Body of pancreas (tissue), 4 donors: ENCODE results near the gene FLT3. TPM values are rescaled to one million over a fixed set of nuclear protein-coding genes. Genes with fewer than 3 reads are reported as not detected.
A peak's percentile ranks its signal among the peaks of the same experiment; 100 is the strongest.

Source experiments
- ATAC-seq: fragments of 150-250 bp; one replicate; pipeline ENCODE4 v1.9.1; 2016
- DNase-seq, 4 donors: peaks; one replicate each; pipeline ENCODE4 v3.0.0-alpha.2; 2019
- H3K27ac ChIP-seq, 4 donors: fragments of 200-600 bp; sonication (generic); 1 replicate in 3 of 4; 2 replicates in 1 of 4; pipeline versions ENCODE4 v1.5.1 to v1.6.1; 2016 to 2019; ENCODE audit warnings: mild to moderate bottlenecking in 1 of 4, mixed read lengths in 1 of 4, moderate library complexity in 1 of 4
- H3K27me3 ChIP-seq, 2 donors: fragments of 200-600 bp; sonication (generic); one replicate each; pipeline ENCODE4 v1.6.0; 2016; ENCODE audit warnings: mild to moderate bottlenecking in 1 of 2
- H3K36me3 ChIP-seq, 2 donors: fragments of 200-600 bp; sonication (generic); replicated peaks in 1 of 2; 2 replicates each; pipeline ENCODE4 v1.5.1; 2016; ENCODE audit warnings: low read depth in 2 of 2; ENCODE audit not compliant: insufficient read depth in 1 of 2
- H3K4me1 ChIP-seq: fragments of 200-600 bp; sonication (generic); one replicate; pipeline ENCODE4 v1.6.0; 2016
- H3K4me3 ChIP-seq, 2 donors: fragments of 200-600 bp; sonication (generic); 1 replicate in 1 of 2; 2 replicates in 1 of 2; pipeline ENCODE4 v1.5.1; 2016 to 2019
- H3K9me3 ChIP-seq, 3 donors: fragments of 200-600 bp; sonication (generic); 1 replicate in 2 of 3; 2 replicates in 1 of 3; pipeline ENCODE4 v1.5.1; 2016
- POLR2A ChIP-seq, 3 donors: fragments of 450-650 bp; IDR thresholded peaks; one replicate each; pipeline ENCODE4 v1.6.1; 2016; ENCODE audit warnings: antibody characterized with exemption in 3 of 3, mild to moderate bottlenecking in 2 of 3
- WGBS, 2 donors: methylation state at CpG; one replicate each; pipeline ENCODE4 v1.1.5; 2017; 5-methylcytosine and 5-hydroxymethylcytosine counted together
- intact Hi-C: fragments of 100-400 bp; cut with DNase I; formaldehyde crosslinking; loops from one replicate; pipeline ENCODE4 v1.15.1; 2023
- total RNA-seq, 2 donors: library from RNA; depleted of rRNA; stranded (reverse); fragments of >200 nt; gene quantifications; one replicate each; pipeline ENCODE4 v1.1.0, GENCODE V29; 2016
- TF ChIP-seq, protein P1 (sequence below), 7 experiments: fragments of 450-650 bp in 4 of 7; fragments of 200-600 bp in 3 of 7; sonication (generic) in 3 of 7; IDR thresholded peaks; one replicate each; pipeline ENCODE4 v1.5.1; 2016 to 2019; ENCODE audit warnings: antibody characterized with exemption in 7 of 7

The FLT3 gene
- total RNA-seq, 2 donors from 2014 or later: 2.0 to 4.2 TPM

DNA sequence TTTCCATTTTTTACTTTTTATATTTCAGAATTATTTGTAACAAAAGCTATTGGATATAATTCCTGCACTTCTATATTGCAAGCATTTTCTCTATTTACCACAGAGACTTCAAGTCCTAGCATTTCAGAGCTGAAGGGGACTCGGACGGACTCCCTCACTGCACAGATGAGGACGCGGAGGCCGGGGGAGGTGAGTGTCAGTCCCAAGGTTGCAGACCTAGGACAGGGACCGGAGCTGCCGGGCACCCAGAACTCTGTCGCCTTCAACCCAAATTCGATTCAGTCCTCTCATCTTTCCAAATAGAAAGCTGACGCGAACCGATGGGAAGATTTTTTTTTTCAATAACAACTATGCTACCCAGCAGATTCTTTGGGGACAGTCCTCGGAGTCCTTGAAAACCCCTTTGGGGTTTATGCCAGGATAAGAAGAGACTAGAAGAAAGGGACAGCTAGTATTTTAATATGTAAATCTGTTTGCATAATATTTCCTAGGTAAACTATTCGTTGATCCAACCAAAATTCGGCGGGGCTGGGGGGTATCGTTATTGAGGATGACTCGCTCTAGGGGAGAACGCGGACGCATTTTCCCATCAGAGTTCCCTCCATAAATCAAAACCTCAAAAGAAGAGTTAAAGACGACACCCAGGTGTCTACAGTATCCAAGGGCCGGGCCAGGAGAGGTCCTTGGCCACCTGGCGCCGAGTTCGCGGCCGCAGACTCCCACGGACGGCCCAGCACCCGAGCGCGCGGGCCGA is 803 bp downstream of the FLT3 start:
- Histone ChIP-seq H3K9me3 (no peaks in the 10 kb centered on the region), H3K4me3 (peak overlapping the region in 1 of 2 donors; percentile 42), H3K36me3 (no peaks in the 10 kb centered on the region), H3K4me1 (peaks cover 19% of the 10 kb centered on the region), H3K27ac (peak overlapping the region in 3 of 4 donors; percentile 60 to 74 (median 67)), H3K27me3 (no peaks in the 10 kb centered on the region)
- ATAC-seq (no peak), DNase-seq (no peak)
- 19 to 32% methylated on average over 23 to 35 of the region's 35 CpGs for WGBS, 2 donors
- intact Hi-C loops: no loop called here
- TF ChIP-seq, protein P1, sequence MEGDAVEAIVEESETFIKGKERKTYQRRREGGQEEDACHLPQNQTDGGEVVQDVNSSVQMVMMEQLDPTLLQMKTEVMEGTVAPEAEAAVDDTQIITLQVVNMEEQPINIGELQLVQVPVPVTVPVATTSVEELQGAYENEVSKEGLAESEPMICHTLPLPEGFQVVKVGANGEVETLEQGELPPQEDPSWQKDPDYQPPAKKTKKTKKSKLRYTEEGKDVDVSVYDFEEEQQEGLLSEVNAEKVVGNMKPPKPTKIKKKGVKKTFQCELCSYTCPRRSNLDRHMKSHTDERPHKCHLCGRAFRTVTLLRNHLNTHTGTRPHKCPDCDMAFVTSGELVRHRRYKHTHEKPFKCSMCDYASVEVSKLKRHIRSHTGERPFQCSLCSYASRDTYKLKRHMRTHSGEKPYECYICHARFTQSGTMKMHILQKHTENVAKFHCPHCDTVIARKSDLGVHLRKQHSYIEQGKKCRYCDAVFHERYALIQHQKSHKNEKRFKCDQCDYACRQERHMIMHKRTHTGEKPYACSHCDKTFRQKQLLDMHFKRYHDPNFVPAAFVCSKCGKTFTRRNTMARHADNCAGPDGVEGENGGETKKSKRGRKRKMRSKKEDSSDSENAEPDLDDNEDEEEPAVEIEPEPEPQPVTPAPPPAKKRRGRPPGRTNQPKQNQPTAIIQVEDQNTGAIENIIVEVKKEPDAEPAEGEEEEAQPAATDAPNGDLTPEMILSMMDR (IDR thresholded peaks at IDR 0.05): no peak

DNA sequence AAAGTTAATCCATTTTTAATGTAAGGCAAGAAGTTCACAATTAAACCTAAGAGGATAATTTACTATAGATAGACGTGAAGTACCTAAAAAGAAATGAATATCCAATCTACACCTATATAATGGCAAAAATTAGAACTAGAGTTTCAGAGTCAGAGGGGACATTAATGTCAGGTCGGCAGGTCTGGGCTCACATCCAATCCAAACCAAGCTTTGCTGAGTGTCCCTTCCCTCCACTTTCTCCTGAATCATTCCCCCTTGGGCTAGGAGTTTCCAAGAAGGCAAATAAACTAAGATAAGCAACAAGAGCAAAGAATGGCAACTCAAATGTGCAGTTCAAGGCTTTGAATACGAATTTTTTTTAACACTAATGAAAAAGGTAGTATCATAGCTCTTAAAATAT is 2.9 kb downstream of the FLT3 start:
- Histone ChIP-seq H3K27me3 (no peaks in the 10 kb centered on the region), H3K9me3 (no peaks in the 10 kb centered on the region), H3K4me3 (no peak overlapping the region), H3K27ac (no peak overlapping the region), H3K4me1 (peaks cover 19% of the 10 kb centered on the region), H3K36me3 (no peaks in the 10 kb centered on the region)
- no peak for TF ChIP-seq POLR2A (IDR thresholded peaks at IDR 0.05)
- TF ChIP-seq, protein P1 (IDR thresholded peaks at IDR 0.05): no peak
- ATAC-seq (no peak), DNase-seq (no peak)
- WGBS, 2 donors: 22 to 25% methylated on average over 3 of the region's 3 CpGs
- intact Hi-C loops: no loop called here

DNA sequence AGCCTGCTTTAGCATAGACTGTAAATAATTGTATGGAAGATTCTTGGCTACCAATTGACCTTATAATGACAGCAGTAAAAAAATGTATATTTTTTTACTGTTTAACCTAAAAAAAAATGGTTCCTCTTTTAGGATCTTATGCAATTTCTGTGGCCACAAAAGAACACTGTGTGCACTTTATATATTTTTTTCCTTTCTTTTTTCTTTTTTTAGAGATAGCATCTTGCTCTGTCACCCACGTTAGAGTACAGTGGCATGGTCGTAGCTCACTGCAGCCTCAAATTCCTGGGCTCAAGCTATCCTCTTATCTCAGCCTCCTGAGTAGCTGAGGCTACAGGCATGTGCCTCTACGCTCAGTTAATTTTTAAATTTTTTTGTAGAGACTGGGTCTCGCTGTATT is 6.1 kb downstream of the FLT3 start:
- Histone ChIP-seq H3K27me3 (no peaks in the 10 kb centered on the region), H3K4me1 (peaks cover 16% of the 10 kb centered on the region), H3K36me3 (no peaks in the 10 kb centered on the region), H3K4me3 (no peak overlapping the region), H3K9me3 (no peaks in the 10 kb centered on the region), H3K27ac (peak overlapping the region in 1 of 4 donors; percentile 35)
- no peak for TF ChIP-seq POLR2A (IDR thresholded peaks at IDR 0.05)
- TF ChIP-seq, protein P1 (IDR thresholded peaks at IDR 0.05): no peak
- intact Hi-C loops: no loop called here
- WGBS, 2 donors: 66 to 79% methylated on average over 4 of the region's 4 CpGs
- ATAC-seq (no peak), DNase-seq (no peak)

DNA sequence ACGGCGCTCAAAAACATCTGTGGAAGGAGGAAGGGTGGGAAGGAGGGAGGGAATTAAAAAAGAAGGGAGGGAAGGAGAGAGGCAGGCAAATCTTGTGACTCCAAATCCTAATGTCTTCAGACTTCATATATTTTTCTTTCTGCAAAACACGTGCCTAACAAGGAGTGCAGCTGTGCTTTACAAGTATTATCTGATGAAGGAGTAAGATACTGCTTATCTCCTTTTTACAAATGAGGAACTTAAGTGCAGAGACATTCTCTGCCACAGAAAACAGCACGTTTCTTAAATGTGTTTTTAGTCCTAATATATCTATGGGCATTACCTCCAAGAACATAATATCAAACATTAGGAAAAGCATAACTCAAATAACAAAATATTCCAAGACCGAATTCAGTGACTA is 6.5 kb downstream of the FLT3 start:
- no peak for TF ChIP-seq POLR2A (IDR thresholded peaks at IDR 0.05)
- TF ChIP-seq, protein P1 (IDR thresholded peaks at IDR 0.05): no peak
- intact Hi-C loops: no loop called here
- WGBS, 2 donors: 41 to 43% methylated on average over 5 of the region's 5 CpGs
- no peak for DNase-seq
- Histone ChIP-seq H3K27ac (peak overlapping the region in 1 of 4 donors; percentile 35), H3K27me3 (no peaks in the 10 kb centered on the region), H3K36me3 (no peaks in the 10 kb centered on the region), H3K4me1 (peaks cover 20% of the 10 kb centered on the region), H3K9me3 (no peaks in the 10 kb centered on the region), H3K4me3 (no peak overlapping the region)
- ATAC-seq: no peak

DNA sequence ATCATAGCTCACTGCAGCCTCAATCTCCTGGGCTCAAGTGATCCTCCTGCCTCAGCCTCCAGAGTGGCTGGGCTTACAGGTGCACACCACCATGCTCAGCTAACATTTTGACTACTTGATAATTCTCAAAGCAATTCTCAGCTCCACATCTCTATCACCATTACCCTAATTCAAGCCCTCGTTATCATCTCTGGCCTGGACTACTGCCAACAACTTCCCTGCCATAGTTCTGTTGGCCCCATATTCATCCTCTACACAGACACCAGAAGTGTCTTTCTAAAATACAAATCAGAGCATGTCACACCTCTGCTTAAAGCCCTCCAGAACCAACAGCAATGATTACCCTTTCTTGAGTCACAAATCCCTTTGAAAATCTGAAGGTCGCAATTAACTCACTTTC is 7.9 kb downstream of the FLT3 start:
- peaks cover 25% of the 10 kb centered on the region for H3K4me1 ChIP-seq
- DNase-seq: no peak
- H3K27me3 ChIP-seq: no peaks in the 10 kb centered on the region
- WGBS, 2 donors: 46 to 61% methylated on average over 2 of the region's 2 CpGs
- intact Hi-C loops: no loop called here
- H3K36me3 ChIP-seq: no peaks in the 10 kb centered on the region
- H3K27ac ChIP-seq: no peak overlapping the region
- no peak for ATAC-seq
- no peak for TF ChIP-seq POLR2A (IDR thresholded peaks at IDR 0.05)
- TF ChIP-seq, protein P1 (IDR thresholded peaks at IDR 0.05): no peak
- no peaks in the 10 kb centered on the region for H3K9me3 ChIP-seq
- no peak overlapping the region for H3K4me3 ChIP-seq
